SK-N-SH (cell line): Measurements from ENCODE around the gene PTPRB. TPM values are rescaled to one million over a fixed set of nuclear protein-coding genes. Genes with fewer than 3 reads are reported as not detected.

Experiments
- MEF2A ChIP-seq: IDR thresholded peaks from 2 replicates; pipeline ENCODE4 v1.4.0; 2012; ENCODE audit warnings: low read depth, borderline replicate concordance
- MXI1 ChIP-seq: IDR thresholded peaks from 2 replicates; pipeline ENCODE4 v1.6.1; 2012; ENCODE audit warnings: mild to moderate bottlenecking, low read depth, low read length, improper control_type of control experiment
- NRF1 ChIP-seq: IDR thresholded peaks from 2 replicates; pipeline ENCODE4 v1.6.1; 2012; ENCODE audit warnings: low read depth, mild to moderate bottlenecking, low read length
- POLR2AphosphoS5 ChIP-seq: IDR thresholded peaks from 2 replicates; pipeline ENCODE4 v1.6.1; 2012; ENCODE audit warnings: low read depth, low read length
- RCOR1 ChIP-seq: fragments of 150-350 bp; IDR thresholded peaks from 2 replicates; pipeline ENCODE4 v1.6.1; 2017; ENCODE audit warnings: antibody characterized with exemption, low read length
- RXRA ChIP-seq: IDR thresholded peaks from 2 replicates; pipeline ENCODE4 v1.4.0; 2012; ENCODE audit warnings: low read depth, mild to moderate bottlenecking, borderline replicate concordance
- TAF1 ChIP-seq: IDR thresholded peaks from 2 replicates; pipeline ENCODE4 v1.6.1; 2012; ENCODE audit warnings: low read depth, mild to moderate bottlenecking, low read length, moderate library complexity, borderline replicate concordance
- TEAD4 ChIP-seq: IDR thresholded peaks from 2 replicates; pipeline ENCODE4 v1.4.0; 2012; ENCODE audit warnings: mild to moderate bottlenecking, borderline replicate concordance; ENCODE audit not compliant: insufficient read depth
- polyA plus RNA-seq, 3 experiments: library from polyadenylated mRNA; depleted of rRNA; stranded (reverse); fragments of >200 nt; gene quantifications; 2 replicates each; pipeline ENCODE4 v1.2.3, GENCODE V29; 2012
- TF ChIP-seq, protein P1 (sequence below): IDR thresholded peaks from 2 replicates; pipeline ENCODE4 v1.4.0; 2012; ENCODE audit warnings: low read depth, borderline replicate concordance
- TF ChIP-seq, protein P2 (sequence below): fragments of 200-600 bp; sonication (generic); IDR thresholded peaks from 2 replicates; pipeline ENCODE4 v1.6.1; 2017; ENCODE audit warnings: antibody characterized with exemption, mild to moderate bottlenecking, moderate library complexity
- TF ChIP-seq, protein P3 (sequence below): IDR thresholded peaks from 2 replicates; pipeline ENCODE4; 2012
- TF ChIP-seq, protein P4 (sequence below): IDR thresholded peaks from 2 replicates; pipeline ENCODE4 v1.6.1; 2012; ENCODE audit warnings: mild to moderate bottlenecking, low read depth, low read length, moderate library complexity
- TF ChIP-seq, protein P5 (sequence below): IDR thresholded peaks from 2 replicates; pipeline ENCODE4 v1.4.0; 2012; ENCODE audit warnings: low read depth, borderline replicate concordance
- TF ChIP-seq, protein P6 (sequence below): IDR thresholded peaks from 2 replicates; pipeline ENCODE4 v1.4.0; 2012; ENCODE audit warnings: low read depth
- TF ChIP-seq, protein P7 (sequence below): fragments of 150-350 bp; IDR thresholded peaks from 2 replicates; pipeline ENCODE4 v1.6.1; 2017; ENCODE audit warnings: antibody characterized with exemption, low read length, low read depth, borderline replicate concordance

The PTPRB gene
- polyA plus RNA-seq, 1 of the 3 experiments (the other 2 are of a cell fraction), result 1.1 TPM

DNA sequence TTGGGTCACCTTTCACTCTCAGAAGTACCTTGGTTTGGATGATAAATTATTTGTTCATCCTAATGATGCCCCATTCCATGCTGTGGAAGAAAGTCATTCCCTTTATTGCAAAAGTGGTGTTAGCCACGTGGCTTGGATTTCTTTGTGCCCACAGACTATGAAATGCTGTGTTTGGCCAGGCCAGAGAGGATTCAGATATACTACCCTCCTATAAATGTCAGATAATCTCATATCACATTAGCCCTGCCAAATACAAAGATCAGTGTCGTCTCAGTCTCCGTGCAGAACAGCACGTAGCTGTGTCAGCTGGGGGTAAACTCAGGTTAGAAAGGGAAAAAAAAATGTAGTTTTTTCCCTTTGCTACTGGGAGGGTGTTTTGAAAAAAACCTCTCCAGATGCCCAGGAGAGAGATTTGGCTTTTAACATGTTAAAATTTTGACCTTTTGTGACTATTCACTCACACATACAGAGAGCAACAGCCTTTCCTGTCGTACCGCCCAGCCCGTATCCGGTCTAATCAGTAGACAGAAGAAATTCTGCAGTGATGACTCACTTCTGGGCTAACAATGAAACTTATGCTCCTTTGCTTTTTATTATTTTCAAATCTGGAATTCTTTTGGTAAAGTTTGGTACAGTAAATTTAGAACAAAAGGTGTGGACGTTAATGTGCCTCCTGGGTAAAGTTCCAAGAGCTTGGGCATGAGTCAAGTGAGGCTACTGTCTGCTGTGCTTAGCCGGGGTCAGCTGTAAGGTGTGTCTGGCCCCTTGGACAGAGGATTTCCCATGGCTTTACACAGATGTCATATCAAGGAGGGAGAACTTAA, 8.5 kb upstream of the PTPRB start (continued):
- TF ChIP-seq, protein P1, sequence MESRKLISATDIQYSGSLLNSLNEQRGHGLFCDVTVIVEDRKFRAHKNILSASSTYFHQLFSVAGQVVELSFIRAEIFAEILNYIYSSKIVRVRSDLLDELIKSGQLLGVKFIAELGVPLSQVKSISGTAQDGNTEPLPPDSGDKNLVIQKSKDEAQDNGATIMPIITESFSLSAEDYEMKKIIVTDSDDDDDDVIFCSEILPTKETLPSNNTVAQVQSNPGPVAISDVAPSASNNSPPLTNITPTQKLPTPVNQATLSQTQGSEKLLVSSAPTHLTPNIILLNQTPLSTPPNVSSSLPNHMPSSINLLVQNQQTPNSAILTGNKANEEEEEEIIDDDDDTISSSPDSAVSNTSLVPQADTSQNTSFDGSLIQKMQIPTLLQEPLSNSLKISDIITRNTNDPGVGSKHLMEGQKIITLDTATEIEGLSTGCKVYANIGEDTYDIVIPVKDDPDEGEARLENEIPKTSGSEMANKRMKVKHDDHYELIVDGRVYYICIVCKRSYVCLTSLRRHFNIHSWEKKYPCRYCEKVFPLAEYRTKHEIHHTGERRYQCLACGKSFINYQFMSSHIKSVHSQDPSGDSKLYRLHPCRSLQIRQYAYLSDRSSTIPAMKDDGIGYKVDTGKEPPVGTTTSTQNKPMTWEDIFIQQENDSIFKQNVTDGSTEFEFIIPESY, result peak; percentile 64; the same call in 1 of the 2 replicates
- peak; percentile 94 for TF ChIP-seq TEAD4
- TF ChIP-seq NRF1, result no peak
- TF ChIP-seq, protein P2, sequence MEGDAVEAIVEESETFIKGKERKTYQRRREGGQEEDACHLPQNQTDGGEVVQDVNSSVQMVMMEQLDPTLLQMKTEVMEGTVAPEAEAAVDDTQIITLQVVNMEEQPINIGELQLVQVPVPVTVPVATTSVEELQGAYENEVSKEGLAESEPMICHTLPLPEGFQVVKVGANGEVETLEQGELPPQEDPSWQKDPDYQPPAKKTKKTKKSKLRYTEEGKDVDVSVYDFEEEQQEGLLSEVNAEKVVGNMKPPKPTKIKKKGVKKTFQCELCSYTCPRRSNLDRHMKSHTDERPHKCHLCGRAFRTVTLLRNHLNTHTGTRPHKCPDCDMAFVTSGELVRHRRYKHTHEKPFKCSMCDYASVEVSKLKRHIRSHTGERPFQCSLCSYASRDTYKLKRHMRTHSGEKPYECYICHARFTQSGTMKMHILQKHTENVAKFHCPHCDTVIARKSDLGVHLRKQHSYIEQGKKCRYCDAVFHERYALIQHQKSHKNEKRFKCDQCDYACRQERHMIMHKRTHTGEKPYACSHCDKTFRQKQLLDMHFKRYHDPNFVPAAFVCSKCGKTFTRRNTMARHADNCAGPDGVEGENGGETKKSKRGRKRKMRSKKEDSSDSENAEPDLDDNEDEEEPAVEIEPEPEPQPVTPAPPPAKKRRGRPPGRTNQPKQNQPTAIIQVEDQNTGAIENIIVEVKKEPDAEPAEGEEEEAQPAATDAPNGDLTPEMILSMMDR, result no peak
- TF ChIP-seq, protein P3, sequence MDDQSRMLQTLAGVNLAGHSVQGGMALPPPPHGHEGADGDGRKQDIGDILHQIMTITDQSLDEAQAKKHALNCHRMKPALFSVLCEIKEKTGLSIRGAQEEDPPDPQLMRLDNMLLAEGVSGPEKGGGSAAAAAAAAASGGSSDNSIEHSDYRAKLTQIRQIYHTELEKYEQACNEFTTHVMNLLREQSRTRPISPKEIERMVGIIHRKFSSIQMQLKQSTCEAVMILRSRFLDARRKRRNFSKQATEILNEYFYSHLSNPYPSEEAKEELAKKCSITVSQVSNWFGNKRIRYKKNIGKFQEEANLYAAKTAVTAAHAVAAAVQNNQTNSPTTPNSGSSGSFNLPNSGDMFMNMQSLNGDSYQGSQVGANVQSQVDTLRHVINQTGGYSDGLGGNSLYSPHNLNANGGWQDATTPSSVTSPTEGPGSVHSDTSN, result peak; percentile 78
- TF ChIP-seq, protein P4, sequence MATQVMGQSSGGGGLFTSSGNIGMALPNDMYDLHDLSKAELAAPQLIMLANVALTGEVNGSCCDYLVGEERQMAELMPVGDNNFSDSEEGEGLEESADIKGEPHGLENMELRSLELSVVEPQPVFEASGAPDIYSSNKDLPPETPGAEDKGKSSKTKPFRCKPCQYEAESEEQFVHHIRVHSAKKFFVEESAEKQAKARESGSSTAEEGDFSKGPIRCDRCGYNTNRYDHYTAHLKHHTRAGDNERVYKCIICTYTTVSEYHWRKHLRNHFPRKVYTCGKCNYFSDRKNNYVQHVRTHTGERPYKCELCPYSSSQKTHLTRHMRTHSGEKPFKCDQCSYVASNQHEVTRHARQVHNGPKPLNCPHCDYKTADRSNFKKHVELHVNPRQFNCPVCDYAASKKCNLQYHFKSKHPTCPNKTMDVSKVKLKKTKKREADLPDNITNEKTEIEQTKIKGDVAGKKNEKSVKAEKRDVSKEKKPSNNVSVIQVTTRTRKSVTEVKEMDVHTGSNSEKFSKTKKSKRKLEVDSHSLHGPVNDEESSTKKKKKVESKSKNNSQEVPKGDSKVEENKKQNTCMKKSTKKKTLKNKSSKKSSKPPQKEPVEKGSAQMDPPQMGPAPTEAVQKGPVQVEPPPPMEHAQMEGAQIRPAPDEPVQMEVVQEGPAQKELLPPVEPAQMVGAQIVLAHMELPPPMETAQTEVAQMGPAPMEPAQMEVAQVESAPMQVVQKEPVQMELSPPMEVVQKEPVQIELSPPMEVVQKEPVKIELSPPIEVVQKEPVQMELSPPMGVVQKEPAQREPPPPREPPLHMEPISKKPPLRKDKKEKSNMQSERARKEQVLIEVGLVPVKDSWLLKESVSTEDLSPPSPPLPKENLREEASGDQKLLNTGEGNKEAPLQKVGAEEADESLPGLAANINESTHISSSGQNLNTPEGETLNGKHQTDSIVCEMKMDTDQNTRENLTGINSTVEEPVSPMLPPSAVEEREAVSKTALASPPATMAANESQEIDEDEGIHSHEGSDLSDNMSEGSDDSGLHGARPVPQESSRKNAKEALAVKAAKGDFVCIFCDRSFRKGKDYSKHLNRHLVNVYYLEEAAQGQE, result peak; percentile 31; the same call in 1 of the 2 replicates
- peak; percentile 93 for TF ChIP-seq RXRA
- TF ChIP-seq, protein P5, sequence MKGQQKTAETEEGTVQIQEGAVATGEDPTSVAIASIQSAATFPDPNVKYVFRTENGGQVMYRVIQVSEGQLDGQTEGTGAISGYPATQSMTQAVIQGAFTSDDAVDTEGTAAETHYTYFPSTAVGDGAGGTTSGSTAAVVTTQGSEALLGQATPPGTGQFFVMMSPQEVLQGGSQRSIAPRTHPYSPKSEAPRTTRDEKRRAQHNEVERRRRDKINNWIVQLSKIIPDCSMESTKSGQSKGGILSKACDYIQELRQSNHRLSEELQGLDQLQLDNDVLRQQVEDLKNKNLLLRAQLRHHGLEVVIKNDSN, result no peak
- peak; percentile 64; the same call in 1 of the 2 replicates for TF ChIP-seq POLR2AphosphoS5
- TF ChIP-seq MXI1, result no peak
- no peak for TF ChIP-seq RCOR1
- peak; percentile 51; the same call in 1 of the 2 replicates for TF ChIP-seq TAF1
- TF ChIP-seq, protein P6, sequence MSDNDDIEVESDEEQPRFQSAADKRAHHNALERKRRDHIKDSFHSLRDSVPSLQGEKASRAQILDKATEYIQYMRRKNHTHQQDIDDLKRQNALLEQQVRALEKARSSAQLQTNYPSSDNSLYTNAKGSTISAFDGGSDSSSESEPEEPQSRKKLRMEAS, result peak; percentile 63
- TF ChIP-seq, protein P7, sequence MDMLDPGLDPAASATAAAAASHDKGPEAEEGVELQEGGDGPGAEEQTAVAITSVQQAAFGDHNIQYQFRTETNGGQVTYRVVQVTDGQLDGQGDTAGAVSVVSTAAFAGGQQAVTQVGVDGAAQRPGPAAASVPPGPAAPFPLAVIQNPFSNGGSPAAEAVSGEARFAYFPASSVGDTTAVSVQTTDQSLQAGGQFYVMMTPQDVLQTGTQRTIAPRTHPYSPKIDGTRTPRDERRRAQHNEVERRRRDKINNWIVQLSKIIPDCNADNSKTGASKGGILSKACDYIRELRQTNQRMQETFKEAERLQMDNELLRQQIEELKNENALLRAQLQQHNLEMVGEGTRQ, result no peak
- peak; percentile 91 for TF ChIP-seq MEF2A
